RCC 7860 (cell line): Measurements from ENCODE around the gene VAT1L.
A peak's percentile ranks its signal among the peaks of the same experiment; 100 is the strongest.

ENCODE experiments used
- DNase-seq: peaks from one replicate; pipeline ENCODE4 v3.0.0-alpha.2; 2015; ENCODE audit warnings: low spot score
- FAIRE-seq: peaks from 2 replicates; lab custom pipeline; 2012; peaks lifted over from hg19 to GRCh38; lab: Jason Lieb, UNC

VAT1L gene

GRCh38 chr16:77788181-77789084 is at the start of gene VAT1L:
Gene VAT1L, plus strand, starts transcription at chr16:77788564. Its CDS starts 119 bp downstream, at chr16:77788683.
- DNase-seq (no peak), FAIRE-seq (no peak)

GRCh38 chr16:77738706-77739558 is 49.4 kb upstream of the VAT1L start:
- DNase-seq = no peak
- FAIRE-seq = no peak

GRCh38 chr16:77739559-77739892 is 48.8 kb upstream of the VAT1L start:
- DNase-seq (no peak), FAIRE-seq (no peak)

GRCh38 chr16:77744141-77744540 is 44.2 kb upstream of the VAT1L start:
- FAIRE-seq (no peak), DNase-seq (no peak)

- no peak for DNase-seq
- no peak for FAIRE-seq
Observed at GRCh38 chr16:77745972-77746371, 42.4 kb upstream of the VAT1L start.

GRCh38 chr16:77748421-77749005 is 39.9 kb upstream of the VAT1L start:
- FAIRE-seq (no peak), DNase-seq (no peak)

- no peak for DNase-seq
- FAIRE-seq = no peak
Observed at GRCh38 chr16:77749415-77749814, 38.9 kb upstream of the VAT1L start.

- FAIRE-seq (no peak), DNase-seq (no peak)
Observed at GRCh38 chr16:77758046-77758445, 30.3 kb upstream of the VAT1L start.

GRCh38 chr16:77758508-77758907 is 29.9 kb upstream of the VAT1L start:
- no peak for FAIRE-seq
- DNase-seq = no peak

GRCh38 chr16:77759201-77759600 is 29.2 kb upstream of the VAT1L start:
- DNase-seq = no peak
- no peak for FAIRE-seq

- FAIRE-seq = no peak
Observed at GRCh38 chr16:77759821-77760220, 28.5 kb upstream of the VAT1L start.

GRCh38 chr16:77760800-77761199 is 27.6 kb upstream of the VAT1L start:
- FAIRE-seq (no peak), DNase-seq (no peak)

More at GRCh38 chr16:77759821-77760220, 28.5 kb upstream of the VAT1L start:
- DNase-seq = no peak

- DNase-seq (no peak), FAIRE-seq (no peak)
Observed at GRCh38 chr16:77761204-77761603, 27.2 kb upstream of the VAT1L start.

- DNase-seq = no peak
- no peak for FAIRE-seq
Observed at GRCh38 chr16:77762262-77762661, 26.1 kb upstream of the VAT1L start.

- no peak for FAIRE-seq
Observed at GRCh38 chr16:77763994-77764393, 24.4 kb upstream of the VAT1L start.

GRCh38 chr16:77767211-77767610 is 21.2 kb upstream of the VAT1L start:
- no peak for FAIRE-seq
- no peak for DNase-seq

More at GRCh38 chr16:77763994-77764393, 24.4 kb upstream of the VAT1L start:
- no peak for DNase-seq

- FAIRE-seq = no peak
Observed at GRCh38 chr16:77767826-77768225, 20.5 kb upstream of the VAT1L start.

GRCh38 chr16:77775911-77776909 is 12.2 kb upstream of the VAT1L start:
- no peak for FAIRE-seq

More at GRCh38 chr16:77767826-77768225, 20.5 kb upstream of the VAT1L start:
- no peak for DNase-seq

GRCh38 chr16:77777745-77778144 is 10.6 kb upstream of the VAT1L start:
- FAIRE-seq (no peak), DNase-seq (no peak)

More at GRCh38 chr16:77775911-77776909, 12.2 kb upstream of the VAT1L start:
- no peak for DNase-seq

- no peak for FAIRE-seq
- DNase-seq = peak; percentile 29
Observed at GRCh38 chr16:77780378-77780837, 8.0 kb upstream of the VAT1L start.
